GM12801 (cell line): ENCODE data around the gene RBBP9.

ENCODE experiments used
- CTCF ChIP-seq: IDR thresholded peaks from one replicate; pipeline ENCODE4 v1.5.1; 2011; ENCODE audit warnings: control low read depth; ENCODE audit not compliant: insufficient read length; ENCODE audit errors: extremely low read depth

The RBBP9 gene

GRCh38 chr20:18465536-18466200 lies 31.4 kb downstream of the RBBP9 start:
- TF ChIP-seq CTCF = no peak

DNA sequence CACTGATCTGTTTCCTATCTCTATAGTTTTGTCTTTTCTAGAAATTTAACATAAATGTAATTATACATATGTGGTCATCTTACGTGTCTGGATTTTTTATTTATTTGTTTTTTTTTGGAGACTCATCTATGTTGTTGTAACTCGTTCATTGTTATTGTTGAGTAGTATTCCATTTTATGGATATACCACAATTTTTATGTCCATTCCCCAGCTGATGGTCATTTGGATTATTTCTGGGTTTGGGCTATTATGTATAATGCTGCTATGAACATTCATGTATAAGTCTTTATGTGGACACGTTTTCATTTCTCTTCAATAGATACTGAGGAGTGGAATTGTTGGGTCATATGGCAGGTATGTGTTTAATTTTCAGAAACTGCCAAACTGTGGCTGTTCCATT lies 40.4 kb downstream of the RBBP9 start:
- TF ChIP-seq CTCF = no peak

- TF ChIP-seq CTCF = no peak
Measured at GRCh38 chr20:18443886-18444285, 53.1 kb downstream of the RBBP9 start.

GRCh38 chr20:18440403-18440802 lies 56.6 kb downstream of the RBBP9 start:
- no peak for TF ChIP-seq CTCF

GRCh38 chr20:18436847-18437246 lies 60.2 kb downstream of the RBBP9 start:
- no peak for TF ChIP-seq CTCF
